GM12865 (cell line): ENCODE results near the gene TMEM121.

Experiments
- DNase-seq: peaks from one replicate; pipeline ENCODE4 v3.0.0; 2010; ENCODE audit warnings: low read depth
- H3K4me3 ChIP-seq: 2 replicates; pipeline ENCODE4 v1.5.1; 2011; ENCODE audit warnings: mild to moderate bottlenecking, low read depth, low read length, control low read depth
- TF ChIP-seq, protein P1 (sequence below): IDR thresholded peaks from 2 replicates; pipeline ENCODE4 v1.5.1; 2011; ENCODE audit warnings: low read length, control low read depth, low read depth, inconsistent platforms; ENCODE audit not compliant: insufficient read depth; ENCODE audit errors: missing control alignments

TMEM121 gene

DNA sequence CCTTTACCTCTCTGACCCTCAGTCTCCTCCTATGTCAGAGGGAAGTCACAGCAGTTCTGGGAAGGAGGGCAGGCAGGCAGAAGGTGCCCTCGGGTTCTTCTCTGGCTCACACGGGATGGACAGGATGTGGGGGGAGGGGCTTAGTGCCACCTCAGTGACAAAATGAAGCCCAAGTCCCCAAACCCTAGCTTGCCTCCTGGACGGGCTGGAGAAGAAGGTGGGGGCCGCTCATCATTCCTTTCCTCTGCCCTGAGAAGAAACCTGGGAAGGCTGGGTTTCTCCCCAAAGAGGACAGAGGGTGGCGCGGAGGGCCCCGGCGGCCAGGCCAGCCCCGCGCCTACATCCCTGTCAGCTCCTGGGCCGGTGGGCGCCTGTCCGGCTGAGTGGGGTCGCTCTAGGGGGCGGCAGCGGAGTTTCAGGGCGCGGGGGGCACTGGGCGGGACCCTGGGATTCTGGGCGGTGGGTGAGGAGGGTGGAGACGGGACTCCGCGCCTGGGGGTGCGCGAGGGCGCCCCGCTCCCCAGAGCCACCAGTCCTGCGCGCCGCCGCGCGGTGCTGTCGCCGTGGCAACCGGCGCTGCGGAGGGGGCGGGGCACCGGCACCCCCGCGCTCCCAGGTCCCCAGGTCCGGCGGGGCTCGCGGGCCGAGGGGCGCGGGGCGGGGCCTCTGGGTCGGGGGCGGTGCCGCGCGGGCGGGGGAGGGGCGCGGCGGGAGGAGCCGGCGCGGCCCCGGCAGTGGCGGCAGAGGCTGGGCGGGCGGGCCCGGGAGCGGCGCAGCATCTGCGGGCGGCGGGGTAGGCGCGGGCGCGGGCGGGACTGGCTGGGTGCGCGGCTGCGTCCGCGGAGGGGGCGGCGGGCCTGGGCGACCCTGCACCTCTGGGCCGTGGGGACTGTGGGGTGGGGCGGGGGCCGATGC is at the start of gene TMEM121:
Gene TMEM121, plus strand, starts transcription at position 723 of the 915 bp plus-strand sequence. CDS start 2,252 bp downstream, outside the sequence.
- peak; percentile 33 for DNase-seq
- TF ChIP-seq, protein P1, sequence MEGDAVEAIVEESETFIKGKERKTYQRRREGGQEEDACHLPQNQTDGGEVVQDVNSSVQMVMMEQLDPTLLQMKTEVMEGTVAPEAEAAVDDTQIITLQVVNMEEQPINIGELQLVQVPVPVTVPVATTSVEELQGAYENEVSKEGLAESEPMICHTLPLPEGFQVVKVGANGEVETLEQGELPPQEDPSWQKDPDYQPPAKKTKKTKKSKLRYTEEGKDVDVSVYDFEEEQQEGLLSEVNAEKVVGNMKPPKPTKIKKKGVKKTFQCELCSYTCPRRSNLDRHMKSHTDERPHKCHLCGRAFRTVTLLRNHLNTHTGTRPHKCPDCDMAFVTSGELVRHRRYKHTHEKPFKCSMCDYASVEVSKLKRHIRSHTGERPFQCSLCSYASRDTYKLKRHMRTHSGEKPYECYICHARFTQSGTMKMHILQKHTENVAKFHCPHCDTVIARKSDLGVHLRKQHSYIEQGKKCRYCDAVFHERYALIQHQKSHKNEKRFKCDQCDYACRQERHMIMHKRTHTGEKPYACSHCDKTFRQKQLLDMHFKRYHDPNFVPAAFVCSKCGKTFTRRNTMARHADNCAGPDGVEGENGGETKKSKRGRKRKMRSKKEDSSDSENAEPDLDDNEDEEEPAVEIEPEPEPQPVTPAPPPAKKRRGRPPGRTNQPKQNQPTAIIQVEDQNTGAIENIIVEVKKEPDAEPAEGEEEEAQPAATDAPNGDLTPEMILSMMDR: no peak
- H3K4me3 ChIP-seq: peak within 1 kb of the TSS; percentile 30

GRCh38 chr14:105476831-105477659 is 49.3 kb upstream of the TMEM121 start:
- no peak overlapping the region for H3K4me3 ChIP-seq
- DNase-seq: no peak
- TF ChIP-seq, protein P1: no peak

GRCh38 chr14:105477660-105478397 is 48.6 kb upstream of the TMEM121 start:
- DNase-seq: no peak
- no peak overlapping the region for H3K4me3 ChIP-seq
- TF ChIP-seq, protein P1: no peak

DNA sequence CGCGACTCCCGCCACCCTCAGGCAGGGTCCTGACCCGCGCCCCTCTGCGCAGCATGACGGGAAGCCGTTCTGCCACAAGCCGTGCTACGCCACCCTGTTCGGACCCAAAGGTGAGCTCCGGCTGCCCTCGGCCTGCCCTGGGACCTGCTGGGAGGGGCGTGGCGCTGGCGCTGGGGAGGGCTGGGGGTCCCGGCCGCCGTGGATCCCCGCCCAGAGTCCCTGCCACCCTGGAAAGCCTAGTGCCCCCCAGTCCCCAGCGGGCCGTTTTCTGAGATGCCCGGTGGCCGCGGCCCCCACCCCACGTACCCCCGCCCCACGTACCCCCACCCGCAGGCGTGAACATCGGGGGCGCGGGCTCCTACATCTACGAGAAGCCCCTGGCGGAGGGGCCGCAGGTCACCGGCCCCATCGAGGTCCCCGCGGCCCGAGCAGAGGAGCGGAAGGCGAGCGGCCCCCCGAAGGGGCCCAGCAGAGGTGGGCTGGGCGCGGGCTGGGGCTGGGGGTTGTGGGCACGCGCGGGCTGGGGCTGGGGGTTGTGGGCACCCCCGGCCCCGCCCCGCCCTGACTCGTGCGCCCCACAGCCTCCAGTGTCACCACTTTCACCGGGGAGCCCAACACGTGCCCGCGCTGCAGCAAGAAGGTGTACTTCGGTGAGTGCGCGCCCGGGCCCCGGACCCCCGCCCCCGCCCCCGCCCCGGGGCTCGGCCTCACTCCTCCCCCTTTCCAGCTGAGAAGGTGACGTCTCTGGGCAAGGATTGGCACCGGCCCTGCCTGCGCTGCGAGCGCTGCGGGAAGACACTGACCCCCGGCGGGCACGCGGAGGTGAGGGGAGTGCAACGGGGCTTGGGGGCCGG is 47.8 kb upstream of the TMEM121 start:
- H3K4me3 ChIP-seq: no peak overlapping the region
- no peak for DNase-seq

GRCh38 chr14:105479431-105480158 is 46.8 kb upstream of the TMEM121 start:
- no peak overlapping the region for H3K4me3 ChIP-seq
- TF ChIP-seq, protein P1: no peak
- DNase-seq: no peak

More for the DNA sequence above, 47.8 kb upstream of the TMEM121 start:
- TF ChIP-seq, protein P1: no peak
